Heart right ventricle (tissue), 16 donors: Measurements from ENCODE around the gene C19orf12. TPM values are rescaled to one million over a fixed set of nuclear protein-coding genes. Genes with fewer than 3 reads are reported as not detected.

Experiments
- ATAC-seq, 8 donors: fragments of 200-7000 bp; cut with Tn5 transposase; one replicate each; pipeline ENCODE4 v1.9.1; 2020; ENCODE audit warnings: mild to moderate bottlenecking in 8 of 8, moderate library complexity in 8 of 8, moderate number of reproducible peaks in 1 of 8
- DNase-seq, 2 donors: peaks; one replicate each; pipeline ENCODE4 v3.0.0-alpha.2; 2020
- H3K27ac ChIP-seq, 10 donors: fragments of 200-600 bp; sonication (generic) in 2 of 10; one replicate each; pipeline versions ENCODE4 v1.5.0 to v1.8.0; 2020 to 2022; ENCODE audit warnings: mild to moderate bottlenecking in 3 of 10
- H3K27me3 ChIP-seq, 7 donors: fragments of 200-600 bp; one replicate each; pipeline ENCODE4 v1.8.0; 2021 to 2022; ENCODE audit warnings: mild to moderate bottlenecking in 2 of 7
- H3K36me3 ChIP-seq, 9 donors: fragments of 200-600 bp; sonication (generic) in 1 of 9; one replicate each; pipeline versions ENCODE4 v1.5.0 to v1.8.0; 2020 to 2022; ENCODE audit warnings: mild to moderate bottlenecking in 2 of 9
- H3K4me1 ChIP-seq, 9 donors: fragments of 200-600 bp; sonication (generic) in 1 of 9; one replicate each; pipeline versions ENCODE4 v1.5.0 to v1.8.0; 2020 to 2022; ENCODE audit warnings: mild to moderate bottlenecking in 4 of 9
- H3K4me3 ChIP-seq, 10 donors: fragments of 200-600 bp; sonication (generic) in 2 of 10; one replicate each; pipeline versions ENCODE4 v1.5.0 to v1.8.0; 2020 to 2022; ENCODE audit warnings: mild to moderate bottlenecking in 7 of 10, moderate library complexity in 2 of 10
- H3K9me3 ChIP-seq, 11 donors: fragments of 200-600 bp in 10 of 11; sonication (generic) in 2 of 11; one replicate each; pipeline versions ENCODE4 v1.5.0 to v1.8.0; 2013 to 2022; ENCODE audit warnings: mild to moderate bottlenecking in 2 of 11, control low read depth in 1 of 11, moderate library complexity in 1 of 11
- WGBS, 2 donors: extraction: QIAGEN DNeasy Blood & Tissue Kit; methylation state at CpG; one replicate each; pipeline ENCODE4 v1.1.7; 2013; ENCODE audit warnings: inconsistent platforms in 1 of 2; 5-methylcytosine and 5-hydroxymethylcytosine counted together
- intact Hi-C, 10 donors: fragments of 100-400 bp; cut with DNase I; formaldehyde crosslinking; loops; one replicate each; pipeline versions ENCODE4 v1.11.1 to v1.14.2; 2022
- polyA plus RNA-seq, 2 donors: library from polyadenylated mRNA; stranded (reverse); fragments of 200-250 nt; gene quantifications; one replicate each; pipeline ENCODE4 v1.2.3, GENCODE V29; 2013
- total RNA-seq, 10 donors: library from RNA; stranded (reverse); fragmentation: NEBNext Ultra II Directional in 3 of 10; extraction: Animal tissue kit (Norgen Biotek cat#: 25700) in 3 of 10; gene quantifications; one replicate each; pipeline versions ENCODE4 v1.2.1 to v1.2.4, GENCODE V29; 2021 to 2023
- TF ChIP-seq, protein P1 (sequence below), 9 donors: fragments of 200-600 bp; sonication (generic) in 2 of 9; IDR thresholded peaks; one replicate each; pipeline versions ENCODE4 v1.5.0 to v1.8.0; 2021 to 2022; ENCODE audit warnings: antibody characterized with exemption in 9 of 9, mild to moderate bottlenecking in 5 of 9, moderate library complexity in 1 of 9
- donor health status: Arrhythmogenic right ventricular cardiomyopathy.
- donor health status: ischemic (EF 13 %, LVEDD 7.1; RV severe dilation, severe dysfunction).
- donor health status: healthy with polysubstance abuse.
- donor health status: DM: no; HTN: yes; CAD: no.
- donor health status: DM: no; HTN: no; CAD: no.
- donor health status: ischemic (EF 25% LVEDD 6.9; RV normal size, moderate dysfunction).
- donor health status: ischemic (EF 25% LVEDD 5.7; RV mildly dilated, moderate dysfunction).
- donor health status: healthy.
- donor health status: DM: yes; HTN: yes; CAD: no.
- donor health status: Ischemic cardiomyopathy.
- donor health status: ischemic (EF 35%, LVEDD 5.7; RV mildly dilated, moderate dysfunction).
- donor health status: nonischemic (EF 11% LVEDD 7.7; RV severe dilation, severe dysfunction).
- donor health status: DM: yes; HTN: yes; CAD: no.
- donor health status: PGD.
- donor health status: ischemic (EF 29% LVEDD 5.4; RV normal size, mild dysfunction).
- donor health status: nonischemic (EF 23%, LVEDD 6.1; RV moderate dilation, normal function).

C19orf12 gene
- total and polyA plus RNA-seq, 12 donors, result 26.7 to 83.3 (median 38.3) TPM

DNA sequence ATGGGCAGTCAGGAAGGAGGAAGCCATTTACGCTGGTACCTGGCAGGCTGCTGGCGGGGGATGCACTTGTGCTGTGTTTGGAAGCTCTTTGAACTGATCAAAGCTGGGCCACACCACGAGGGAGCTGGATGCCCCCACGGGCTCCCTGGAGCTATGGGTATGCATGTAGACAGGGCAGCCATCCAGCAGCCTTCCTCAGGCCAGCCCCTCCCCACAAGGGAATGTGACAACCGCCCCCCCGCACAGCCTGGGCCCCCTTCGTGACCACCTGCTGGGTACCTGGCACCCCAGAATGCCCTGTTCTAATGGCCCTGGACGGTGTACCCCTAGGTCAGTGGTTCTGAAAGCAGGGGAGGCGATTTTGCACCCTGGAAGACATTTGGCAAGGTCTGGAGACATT lies 42.5 kb upstream of the C19orf12 start:
- H3K27me3 ChIP-seq, result peaks cover 0 to 32% (median 8%) of the 10 kb centered on the region in 7 donors
- TF ChIP-seq, protein P1, sequence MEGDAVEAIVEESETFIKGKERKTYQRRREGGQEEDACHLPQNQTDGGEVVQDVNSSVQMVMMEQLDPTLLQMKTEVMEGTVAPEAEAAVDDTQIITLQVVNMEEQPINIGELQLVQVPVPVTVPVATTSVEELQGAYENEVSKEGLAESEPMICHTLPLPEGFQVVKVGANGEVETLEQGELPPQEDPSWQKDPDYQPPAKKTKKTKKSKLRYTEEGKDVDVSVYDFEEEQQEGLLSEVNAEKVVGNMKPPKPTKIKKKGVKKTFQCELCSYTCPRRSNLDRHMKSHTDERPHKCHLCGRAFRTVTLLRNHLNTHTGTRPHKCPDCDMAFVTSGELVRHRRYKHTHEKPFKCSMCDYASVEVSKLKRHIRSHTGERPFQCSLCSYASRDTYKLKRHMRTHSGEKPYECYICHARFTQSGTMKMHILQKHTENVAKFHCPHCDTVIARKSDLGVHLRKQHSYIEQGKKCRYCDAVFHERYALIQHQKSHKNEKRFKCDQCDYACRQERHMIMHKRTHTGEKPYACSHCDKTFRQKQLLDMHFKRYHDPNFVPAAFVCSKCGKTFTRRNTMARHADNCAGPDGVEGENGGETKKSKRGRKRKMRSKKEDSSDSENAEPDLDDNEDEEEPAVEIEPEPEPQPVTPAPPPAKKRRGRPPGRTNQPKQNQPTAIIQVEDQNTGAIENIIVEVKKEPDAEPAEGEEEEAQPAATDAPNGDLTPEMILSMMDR (IDR thresholded peaks at IDR 0.05), result no peak
- no peak for DNase-seq
- peaks cover 0 to 7% (median 0%) of the 10 kb centered on the region in 9 donors for H3K4me1 ChIP-seq
- no peak overlapping the region for H3K4me3 ChIP-seq
- intact Hi-C loops, result loop anchor here in 2 of 10 donors (5.0 kb wide), 1 partner anchor 115 kb away; no protein-coding TSS in a partner anchor
- H3K27ac ChIP-seq, result no peak overlapping the region
- H3K9me3 ChIP-seq, result no peaks in the 10 kb centered on the region
- no peak for ATAC-seq
- no peaks in the 10 kb centered on the region for H3K36me3 ChIP-seq
- WGBS, 2 donors, result 77 to 78% methylated on average over 9 of the region's 9 CpGs

DNA sequence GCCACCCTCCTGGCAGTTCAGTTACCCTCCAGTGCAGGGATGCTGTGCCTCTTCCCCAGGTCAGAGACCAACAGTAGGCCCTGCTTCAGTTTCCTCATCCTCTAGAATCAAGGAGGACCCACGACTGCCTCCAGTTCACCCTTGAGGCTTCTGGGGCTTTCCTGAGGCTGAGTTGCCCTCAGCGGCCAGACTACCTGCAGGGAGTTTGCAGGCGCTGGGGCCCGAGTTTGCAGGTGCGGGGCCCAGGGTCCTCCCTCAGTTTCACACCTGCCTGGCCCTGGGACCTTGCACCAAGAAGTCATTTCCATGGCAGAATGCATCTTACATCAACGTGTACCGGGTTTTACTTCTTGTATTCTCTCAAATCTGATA lies 38.9 kb upstream of the C19orf12 start:
- no peak overlapping the region for H3K27ac ChIP-seq
- TF ChIP-seq, protein P1 (IDR thresholded peaks at IDR 0.05), result no peak
- ATAC-seq (no peak), DNase-seq (no peak)
- peaks cover 0 to 28% (median 0%) of the 10 kb centered on the region in 7 donors for H3K27me3 ChIP-seq
- H3K4me3 ChIP-seq, result no peak overlapping the region
- H3K36me3 ChIP-seq, result no peaks in the 10 kb centered on the region
- 81% methylated on average over 7 of the region's 7 CpGs for WGBS, 2 donors
- intact Hi-C loops, result no loop called here
- no peaks in the 10 kb centered on the region for H3K9me3 ChIP-seq
- H3K4me1 ChIP-seq, result no peaks in the 10 kb centered on the region

DNA sequence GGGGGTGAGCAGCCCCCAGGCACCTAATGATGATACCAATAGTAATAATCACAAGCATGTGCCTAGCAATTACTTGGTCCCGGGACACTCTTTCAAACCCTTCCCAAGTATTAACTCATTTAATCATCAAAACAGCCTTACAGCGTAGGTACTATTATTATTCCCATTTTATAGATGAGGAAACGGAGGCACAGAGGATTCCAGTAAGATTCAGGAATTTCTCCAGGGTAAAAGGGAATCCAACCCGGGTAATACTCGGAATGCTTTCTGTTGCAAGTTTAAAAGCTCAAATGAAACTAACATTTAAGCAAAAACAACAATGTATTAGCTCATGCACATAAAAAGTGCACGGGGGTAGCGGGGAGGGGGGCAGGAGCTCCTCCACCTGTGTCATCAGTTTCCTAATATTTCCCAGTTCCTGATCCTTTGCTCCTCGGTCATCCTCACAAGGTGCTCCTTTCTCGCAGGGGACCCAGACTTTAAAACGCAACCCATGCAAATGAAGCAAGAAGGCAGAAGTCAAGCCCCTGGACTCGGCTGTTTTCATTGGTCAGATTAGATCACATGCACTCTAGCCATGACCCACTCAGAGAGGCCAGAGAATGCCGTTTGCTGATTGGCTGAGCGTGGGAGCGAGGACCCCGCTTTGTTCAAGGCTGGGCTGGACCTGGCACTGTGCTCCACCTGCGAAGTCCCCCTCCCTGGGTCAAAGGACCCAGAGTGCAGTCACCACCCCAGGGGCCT lies 38.3 kb upstream of the C19orf12 start:
- H3K9me3 ChIP-seq, result no peaks in the 10 kb centered on the region
- H3K27ac ChIP-seq, result no peak overlapping the region
- H3K36me3 ChIP-seq, result no peaks in the 10 kb centered on the region
- H3K27me3 ChIP-seq, result peaks cover 0 to 29% (median 0%) of the 10 kb centered on the region in 7 donors
- H3K4me1 ChIP-seq, result no peaks in the 10 kb centered on the region
- 87 to 92% methylated on average over 16 of the region's 16 CpGs for WGBS, 2 donors
- no peak for DNase-seq
- H3K4me3 ChIP-seq, result no peak overlapping the region
- TF ChIP-seq, protein P1 (IDR thresholded peaks at IDR 0.05), result no peak
- no peak for ATAC-seq
- intact Hi-C loops, result no loop called here

DNA sequence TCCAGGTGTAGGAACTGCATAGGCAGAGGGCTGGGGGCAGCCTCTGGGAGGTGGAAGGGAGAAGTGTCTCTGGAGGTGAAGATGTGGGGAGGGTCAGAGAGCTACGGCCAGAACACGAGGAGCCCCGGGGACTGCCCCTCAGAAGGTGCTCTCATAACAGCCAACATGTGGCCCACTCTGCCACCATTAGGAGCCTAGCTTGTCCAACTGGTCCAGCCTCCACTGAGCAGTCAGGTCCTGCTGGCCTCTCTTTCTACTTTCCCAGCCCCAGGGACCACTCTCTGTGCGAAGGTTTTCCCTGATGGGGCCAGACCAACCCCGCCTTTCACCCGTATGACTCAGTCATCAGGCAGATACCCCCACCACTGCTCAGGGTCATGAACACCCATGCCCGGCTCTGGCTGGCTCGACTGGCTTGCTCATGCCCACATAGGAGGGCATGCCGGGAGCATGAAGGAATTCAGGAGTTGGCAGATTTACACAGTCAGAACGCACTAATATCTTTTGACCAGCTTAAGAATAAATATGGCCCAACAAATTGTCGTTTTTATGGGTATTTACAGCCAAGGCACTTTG lies 37.5 kb upstream of the C19orf12 start:
- Histone ChIP-seq H3K4me1 (no peaks in the 10 kb centered on the region), H3K36me3 (no peaks in the 10 kb centered on the region), H3K9me3 (no peaks in the 10 kb centered on the region), H3K4me3 (no peak overlapping the region), H3K27ac (no peak overlapping the region), H3K27me3 (peaks cover 0 to 32% (median 0%) of the 10 kb centered on the region in 7 donors)
- ATAC-seq, result no peak
- intact Hi-C loops, result no loop called here
- WGBS, 2 donors, result 72 to 80% methylated on average over 11 of the region's 11 CpGs
- TF ChIP-seq, protein P1 (IDR thresholded peaks at IDR 0.05), result no peak
- no peak for DNase-seq
